ENCODE measurements around the gene FOLR2. TPM values are rescaled to one million over a fixed set of nuclear protein-coding genes. Genes with fewer than 3 reads are reported as not detected.

Gene FOLR2
- total and polyA plus RNA-seq, 2 experiments from 2014 or later, result not detected

DNA sequence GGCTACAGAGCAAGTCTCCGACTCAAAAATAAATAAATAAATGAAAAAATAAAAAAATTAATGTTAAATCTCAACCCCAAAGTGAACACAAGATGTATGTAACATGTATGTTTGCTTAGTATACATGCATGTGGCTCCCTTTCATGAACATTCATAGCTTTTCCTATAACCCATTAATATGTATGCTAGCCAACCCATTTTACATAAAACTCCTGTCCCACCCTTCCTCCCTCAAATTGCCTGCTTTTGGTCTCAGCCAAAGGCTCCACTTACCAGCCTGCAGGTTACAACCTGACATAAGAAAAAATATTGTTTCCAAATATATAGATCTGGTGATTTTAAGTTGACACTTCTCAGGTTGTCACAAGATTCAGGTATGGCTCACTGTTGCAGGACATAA is 28.3 kb upstream of the FOLR2 start:
- Histone ChIP-seq H3K4me2 (ENCODE audit: unreplicated experiment) (no peak overlapping the region), H3K9ac (no peak overlapping the region), H3F3A (ENCODE audit: insufficient read depth) (no peaks in the 10 kb centered on the region), H3K9me2 (ENCODE audit: insufficient read depth) (no peaks in the 10 kb centered on the region), H3K79me2 (ENCODE audit: insufficient read depth) (no peaks in the 10 kb centered on the region), H3K9me3 (ENCODE audit: low read depth) (no peaks in the 10 kb centered on the region), H3K27me3 (replicated peaks; ENCODE audit: insufficient read depth) (no peaks in the 10 kb centered on the region), H3K4me3 (no peak overlapping the region), H3K36me3 (ENCODE audit: low read depth) (no peaks in the 10 kb centered on the region), H3K4me1 (ENCODE audit: insufficient read depth) (no peaks in the 10 kb centered on the region), H2AFZ (no peak overlapping the region), H3K27ac (no peak overlapping the region), H4K20me1 (ENCODE audit: insufficient read depth) (no peaks in the 10 kb centered on the region)
- WGBS, 2 experiments (ENCODE audit: low coverage in 1 of 2, low lambda C conversion rate in 2 of 2, missing lambda C conversion rate in 2 of 2), result 97 to 100% methylated on average over 1 of the region's 1 CpG
- in situ Hi-C loops (cut with MboI), result no loop called here
- no peak for DNase-seq
- no peak for TF ChIP-seq EZH2phosphoT487 (IDR thresholded peaks at IDR 0.05; ENCODE audit: insufficient read depth, low read depth)

- H3K4me3 ChIP-seq, result no peak overlapping the region
- WGBS, 2 experiments (ENCODE audit: low coverage in 1 of 2, low lambda C conversion rate in 2 of 2, missing lambda C conversion rate in 2 of 2), result 62 to 67% methylated on average over 3 of the region's 3 CpGs
- H3F3A ChIP-seq (ENCODE audit: insufficient read depth), result no peaks in the 10 kb centered on the region
- no peaks in the 10 kb centered on the region for H4K20me1 ChIP-seq (ENCODE audit: insufficient read depth)
- no peak for TF ChIP-seq EZH2phosphoT487 (IDR thresholded peaks at IDR 0.05; ENCODE audit: insufficient read depth, low read depth)
- TF ChIP-seq EZH2 (IDR thresholded peaks at IDR 0.05; ENCODE audit: insufficient read depth, poor library complexity, severe bottlenecking), result no peak
- H3K79me2 ChIP-seq (ENCODE audit: insufficient read depth), result no peaks in the 10 kb centered on the region
- H3K27me3 ChIP-seq (replicated peaks; ENCODE audit: insufficient read depth), result no peaks in the 10 kb centered on the region
- no peak overlapping the region for H3K4me2 ChIP-seq (ENCODE audit: unreplicated experiment)
- no peaks in the 10 kb centered on the region for H3K9me3 ChIP-seq (ENCODE audit: low read depth)
- H2AFZ ChIP-seq, result no peak overlapping the region
- no peak for DNase-seq
- no peaks in the 10 kb centered on the region for H3K9me2 ChIP-seq (ENCODE audit: insufficient read depth)
- in situ Hi-C loops (cut with MboI), result no loop called here
- H3K27ac ChIP-seq, result no peak overlapping the region
- no peaks in the 10 kb centered on the region for H3K4me1 ChIP-seq (ENCODE audit: insufficient read depth)
- H3K9ac ChIP-seq, result no peak overlapping the region
- no peaks in the 10 kb centered on the region for H3K36me3 ChIP-seq (ENCODE audit: low read depth)
Observed at GRCh38 chr11:72189455-72190250, 26.9 kb upstream of the FOLR2 start.

DNA sequence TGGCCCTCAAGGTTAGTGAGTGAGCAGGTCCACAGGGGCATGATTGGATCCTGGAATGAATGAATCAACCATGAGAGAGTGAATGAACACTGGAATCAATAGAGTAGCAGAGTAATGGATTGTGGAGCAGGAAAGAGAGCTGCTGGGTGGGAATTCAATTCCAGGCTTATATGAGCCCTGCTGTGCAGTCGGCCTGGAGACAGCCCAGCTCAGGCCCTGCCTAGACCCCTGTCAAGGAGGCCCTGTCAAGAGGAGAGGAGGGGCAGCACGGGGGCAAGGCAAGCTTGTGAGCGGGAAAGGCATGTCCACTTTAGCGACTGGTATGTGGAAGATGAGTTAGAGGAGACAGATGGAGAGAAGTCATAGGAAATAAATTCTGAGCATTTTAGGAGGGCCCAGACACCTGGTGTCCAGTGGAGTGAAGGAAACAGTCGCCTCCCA is 25.9 kb upstream of the FOLR2 start:
- DNase-seq, result no peak
- H3K9me3 ChIP-seq (ENCODE audit: low read depth), result no peaks in the 10 kb centered on the region
- 65 to 66% methylated on average over 5 of the region's 5 CpGs for WGBS, 2 experiments (ENCODE audit: low coverage in 1 of 2, low lambda C conversion rate in 2 of 2, missing lambda C conversion rate in 2 of 2)
- no peak overlapping the region for H3K9ac ChIP-seq
- no peak overlapping the region for H3K27ac ChIP-seq
- no peak for TF ChIP-seq EZH2phosphoT487 (IDR thresholded peaks at IDR 0.05; ENCODE audit: insufficient read depth, low read depth)
- TF ChIP-seq EZH2 (IDR thresholded peaks at IDR 0.05; ENCODE audit: insufficient read depth, poor library complexity, severe bottlenecking), result no peak
- H3K36me3 ChIP-seq (ENCODE audit: low read depth), result no peaks in the 10 kb centered on the region
- no peaks in the 10 kb centered on the region for H4K20me1 ChIP-seq (ENCODE audit: insufficient read depth)
- H3K4me2 ChIP-seq (ENCODE audit: unreplicated experiment), result no peak overlapping the region
- H3K27me3 ChIP-seq (replicated peaks; ENCODE audit: insufficient read depth), result no peaks in the 10 kb centered on the region; the same call in 1 of the 2 replicates
- no peaks in the 10 kb centered on the region for H3K79me2 ChIP-seq (ENCODE audit: insufficient read depth)
- H3K9me2 ChIP-seq (ENCODE audit: insufficient read depth), result no peaks in the 10 kb centered on the region
- in situ Hi-C loops (cut with MboI), result no loop called here
- no peaks in the 10 kb centered on the region for H3F3A ChIP-seq (ENCODE audit: insufficient read depth)
- H3K4me1 ChIP-seq (ENCODE audit: insufficient read depth), result no peaks in the 10 kb centered on the region
- no peak overlapping the region for H2AFZ ChIP-seq
- no peak overlapping the region for H3K4me3 ChIP-seq

DNA sequence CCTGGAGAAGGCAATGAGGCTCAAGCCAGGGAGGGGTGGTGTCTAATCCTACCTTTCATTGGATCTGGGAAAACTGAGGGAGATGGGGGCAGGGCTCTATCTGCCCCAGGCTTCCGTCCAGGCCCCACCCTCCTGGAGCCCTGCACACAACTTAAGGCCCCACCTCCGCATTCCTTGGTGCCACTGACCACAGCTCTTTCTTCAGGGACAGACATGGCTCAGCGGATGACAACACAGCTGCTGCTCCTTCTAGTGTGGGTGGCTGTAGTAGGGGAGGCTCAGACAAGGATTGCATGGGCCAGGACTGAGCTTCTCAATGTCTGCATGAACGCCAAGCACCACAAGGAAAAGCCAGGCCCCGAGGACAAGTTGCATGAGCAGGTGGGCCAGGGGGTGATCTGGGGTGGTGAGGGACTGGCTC is 24.6 kb upstream of the FOLR2 start, which contains the start of gene FOLR1:
FOLR1 (plus strand) TSS at position 180 of the 421 bp plus-strand sequence; CDS start at position 214, 34 bp downstream.
- in situ Hi-C loops (cut with MboI), result no loop called here
- Histone ChIP-seq H3F3A (ENCODE audit: insufficient read depth) (no peaks in the 10 kb centered on the region), H3K9me3 (ENCODE audit: low read depth) (no peaks in the 10 kb centered on the region), H3K79me2 (ENCODE audit: insufficient read depth) (no peaks in the 10 kb centered on the region), H3K4me3 (no peak within 1 kb of the TSS), H3K9me2 (ENCODE audit: insufficient read depth) (no peaks in the 10 kb centered on the region), H2AFZ (no peak within 1 kb of the TSS), H3K36me3 (ENCODE audit: low read depth) (no peaks in the 10 kb centered on the region), H4K20me1 (ENCODE audit: insufficient read depth) (no peaks in the 10 kb centered on the region), H3K4me1 (ENCODE audit: insufficient read depth) (no peaks in the 10 kb centered on the region), H3K4me2 (ENCODE audit: unreplicated experiment) (no peak within 1 kb of the TSS), H3K9ac (no peak within 1 kb of the TSS), H3K27me3 (replicated peaks; ENCODE audit: insufficient read depth) (no peaks in the 10 kb centered on the region; the same call in 1 of the 2 replicates), H3K27ac (no peak within 1 kb of the TSS)
- WGBS, 2 experiments (ENCODE audit: low coverage in 1 of 2, low lambda C conversion rate in 2 of 2, missing lambda C conversion rate in 2 of 2), result 64 to 87% methylated on average over 3 to 5 of the region's 5 CpGs
- peak; percentile 11 for DNase-seq
- TF ChIP-seq EZH2phosphoT487 (IDR thresholded peaks at IDR 0.05; ENCODE audit: insufficient read depth, low read depth), result no peak
- no peak for TF ChIP-seq EZH2 (IDR thresholded peaks at IDR 0.05; ENCODE audit: insufficient read depth, poor library complexity, severe bottlenecking)
